DOHH2 (cell line): ENCODE results near the gene RBPJ.

Experiments
- CTCF ChIP-seq: fragments of 200-600 bp; sonication (generic); IDR thresholded peaks from one replicate; pipeline ENCODE4 v1.5.1; 2014; ENCODE audit warnings: antibody characterized with exemption, mild to moderate bottlenecking, low read depth, low read length; ENCODE audit not compliant: poor library complexity, severe bottlenecking
- EZH2phosphoT487 ChIP-seq: fragments of 200-600 bp; sonication (generic); IDR thresholded peaks from 2 replicates; pipeline ENCODE4 v1.6.1; 2017; ENCODE audit warnings: borderline replicate concordance, mild to moderate bottlenecking, antibody characterized with exemption, low read length, moderate library complexity, mixed read lengths

DNA sequence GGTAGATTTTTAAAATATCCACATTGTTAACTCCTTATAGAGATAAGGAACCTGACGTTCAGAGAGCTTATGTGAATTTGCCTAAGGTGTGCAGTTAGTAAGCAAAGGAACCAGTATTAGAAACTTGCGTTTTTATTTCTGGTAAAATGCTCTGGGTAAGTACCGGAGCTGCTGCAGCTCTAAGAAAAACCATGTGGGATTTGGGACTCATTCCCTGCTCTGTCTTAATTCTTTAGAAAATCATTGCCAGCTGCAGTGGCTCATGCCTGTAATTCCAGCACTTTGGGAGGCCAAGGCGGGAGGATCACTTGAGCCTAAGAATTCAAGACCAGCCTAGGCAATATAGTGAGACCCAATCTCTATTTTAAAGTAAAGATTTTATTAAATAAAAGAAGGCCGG, 163.7 kb downstream of the RBPJ start:
- TF ChIP-seq CTCF (no peak), EZH2phosphoT487 (no peak)
